ENCODE data around the gene IFNK.

Gene IFNK

DNA sequence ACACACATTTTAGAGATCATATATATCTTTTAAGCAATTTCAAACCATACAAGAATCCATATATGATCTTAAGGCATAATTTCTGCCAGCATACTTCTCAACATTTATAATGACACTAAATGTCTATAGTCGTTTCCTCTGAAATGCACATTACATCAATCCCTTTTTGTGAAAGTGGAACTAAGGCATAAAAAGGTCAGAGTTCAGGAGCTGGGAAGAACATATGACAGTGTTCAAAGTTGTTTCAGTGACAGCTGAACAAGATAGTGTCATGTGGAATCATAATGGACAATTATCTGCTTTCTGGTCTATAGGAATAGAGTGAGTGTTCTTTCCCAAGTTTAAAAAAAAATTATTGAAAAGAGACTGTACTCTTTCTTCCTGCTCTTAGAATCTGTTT is 8.0 kb downstream of the IFNK start:
- no peaks in the 10 kb centered on the region for H3K36me3 ChIP-seq (ENCODE audit: insufficient read depth)
- H3K27me3 ChIP-seq (ENCODE audit: insufficient read depth, low read depth) = peaks cover 2% of the 10 kb centered on the region; the same call in 1 of the 2 replicates
- TF ChIP-seq, protein P1, sequence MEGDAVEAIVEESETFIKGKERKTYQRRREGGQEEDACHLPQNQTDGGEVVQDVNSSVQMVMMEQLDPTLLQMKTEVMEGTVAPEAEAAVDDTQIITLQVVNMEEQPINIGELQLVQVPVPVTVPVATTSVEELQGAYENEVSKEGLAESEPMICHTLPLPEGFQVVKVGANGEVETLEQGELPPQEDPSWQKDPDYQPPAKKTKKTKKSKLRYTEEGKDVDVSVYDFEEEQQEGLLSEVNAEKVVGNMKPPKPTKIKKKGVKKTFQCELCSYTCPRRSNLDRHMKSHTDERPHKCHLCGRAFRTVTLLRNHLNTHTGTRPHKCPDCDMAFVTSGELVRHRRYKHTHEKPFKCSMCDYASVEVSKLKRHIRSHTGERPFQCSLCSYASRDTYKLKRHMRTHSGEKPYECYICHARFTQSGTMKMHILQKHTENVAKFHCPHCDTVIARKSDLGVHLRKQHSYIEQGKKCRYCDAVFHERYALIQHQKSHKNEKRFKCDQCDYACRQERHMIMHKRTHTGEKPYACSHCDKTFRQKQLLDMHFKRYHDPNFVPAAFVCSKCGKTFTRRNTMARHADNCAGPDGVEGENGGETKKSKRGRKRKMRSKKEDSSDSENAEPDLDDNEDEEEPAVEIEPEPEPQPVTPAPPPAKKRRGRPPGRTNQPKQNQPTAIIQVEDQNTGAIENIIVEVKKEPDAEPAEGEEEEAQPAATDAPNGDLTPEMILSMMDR (conservative IDR thresholded peaks at IDR 0.05; ENCODE audit: low read depth, low read length) = no peak
- no peak overlapping the region for H3K27ac ChIP-seq
- no peaks in the 10 kb centered on the region for H3K4me1 ChIP-seq (ENCODE audit: low read depth, poor library complexity, severe bottlenecking)
- H3K4me3 ChIP-seq (IDR thresholded peaks at IDR 0.05; ENCODE audit: insufficient read depth, low read depth, low read length) = no peak overlapping the region
- H2AFZ ChIP-seq (ENCODE audit: low read depth) = no peak overlapping the region
- H3K4me2 ChIP-seq = no peak overlapping the region
- H3K9ac ChIP-seq = no peak overlapping the region
- H4K20me1 ChIP-seq (ENCODE audit: insufficient read depth) = no peaks in the 10 kb centered on the region
- no peaks in the 10 kb centered on the region for H3K79me2 ChIP-seq (ENCODE audit: insufficient read depth, low read depth)

DNA sequence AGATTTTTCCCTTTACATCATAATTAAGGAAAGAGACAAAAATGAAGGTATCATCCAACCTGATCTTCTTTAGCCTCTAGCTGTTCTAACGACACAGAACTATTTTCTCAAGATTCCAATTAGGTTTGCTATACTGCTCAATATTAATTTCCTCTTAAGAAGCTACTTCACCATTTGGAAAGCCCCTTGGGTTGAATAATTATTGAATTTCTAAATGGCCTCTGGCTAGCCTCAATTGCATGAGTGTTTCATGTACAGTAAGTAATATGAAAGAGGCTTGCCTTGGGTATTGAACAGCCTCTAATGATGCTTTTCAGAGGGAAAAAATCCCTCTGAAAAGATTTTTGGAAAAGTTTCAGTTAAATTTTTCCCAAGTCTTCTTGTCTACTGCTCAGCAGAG is 9.2 kb downstream of the IFNK start:
- no peak overlapping the region for H3K4me2 ChIP-seq
- no peaks in the 10 kb centered on the region for H4K20me1 ChIP-seq (ENCODE audit: insufficient read depth)
- H3K4me1 ChIP-seq (ENCODE audit: low read depth, poor library complexity, severe bottlenecking) = no peaks in the 10 kb centered on the region
- no peak overlapping the region for H3K4me3 ChIP-seq (IDR thresholded peaks at IDR 0.05; ENCODE audit: insufficient read depth, low read depth, low read length)
- no peaks in the 10 kb centered on the region; the same call in 1 of the 2 replicates for H3K27me3 ChIP-seq (ENCODE audit: insufficient read depth, low read depth)
- no peaks in the 10 kb centered on the region for H3K79me2 ChIP-seq (ENCODE audit: insufficient read depth, low read depth)
- TF ChIP-seq, protein P1 (conservative IDR thresholded peaks at IDR 0.05; ENCODE audit: low read depth, low read length) = no peak
- no peak overlapping the region for H2AFZ ChIP-seq (ENCODE audit: low read depth)
- H3K36me3 ChIP-seq (ENCODE audit: insufficient read depth) = no peaks in the 10 kb centered on the region
- no peak overlapping the region for H3K9ac ChIP-seq
- H3K27ac ChIP-seq = no peak overlapping the region

DNA sequence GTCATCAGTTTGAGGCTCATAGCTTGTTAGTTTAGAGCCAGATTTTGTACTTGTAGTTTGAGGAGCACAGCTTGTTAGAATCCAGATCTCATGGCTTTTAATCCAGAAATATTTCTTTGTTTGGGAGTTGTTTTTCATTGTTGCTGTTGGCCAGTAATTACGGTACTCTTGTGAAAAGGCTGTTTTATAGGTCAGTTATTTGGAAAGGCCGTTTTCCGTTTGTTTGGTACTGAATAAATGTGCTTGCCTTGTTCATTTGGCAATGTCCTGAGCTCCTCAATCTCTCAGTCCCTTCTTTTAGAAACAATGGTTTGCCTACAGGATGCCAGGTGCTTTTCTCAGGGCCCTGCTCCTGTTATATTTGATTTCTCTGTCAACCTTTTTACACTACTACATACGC is 10.0 kb downstream of the IFNK start:
- Histone ChIP-seq H2AFZ (ENCODE audit: low read depth) (no peak overlapping the region), H3K36me3 (ENCODE audit: insufficient read depth) (no peaks in the 10 kb centered on the region), H3K27me3 (ENCODE audit: insufficient read depth, low read depth) (no peaks in the 10 kb centered on the region), H3K9ac (no peak overlapping the region), H3K4me1 (ENCODE audit: low read depth, poor library complexity, severe bottlenecking) (peaks cover 7% of the 10 kb centered on the region), H3K79me2 (ENCODE audit: insufficient read depth, low read depth) (no peaks in the 10 kb centered on the region), H3K4me2 (no peak overlapping the region), H4K20me1 (ENCODE audit: insufficient read depth) (no peaks in the 10 kb centered on the region), H3K27ac (no peak overlapping the region), H3K4me3 (IDR thresholded peaks at IDR 0.05; ENCODE audit: insufficient read depth, low read depth, low read length) (no peak overlapping the region)
- TF ChIP-seq, protein P1 (conservative IDR thresholded peaks at IDR 0.05; ENCODE audit: low read depth, low read length) = no peak

DNA sequence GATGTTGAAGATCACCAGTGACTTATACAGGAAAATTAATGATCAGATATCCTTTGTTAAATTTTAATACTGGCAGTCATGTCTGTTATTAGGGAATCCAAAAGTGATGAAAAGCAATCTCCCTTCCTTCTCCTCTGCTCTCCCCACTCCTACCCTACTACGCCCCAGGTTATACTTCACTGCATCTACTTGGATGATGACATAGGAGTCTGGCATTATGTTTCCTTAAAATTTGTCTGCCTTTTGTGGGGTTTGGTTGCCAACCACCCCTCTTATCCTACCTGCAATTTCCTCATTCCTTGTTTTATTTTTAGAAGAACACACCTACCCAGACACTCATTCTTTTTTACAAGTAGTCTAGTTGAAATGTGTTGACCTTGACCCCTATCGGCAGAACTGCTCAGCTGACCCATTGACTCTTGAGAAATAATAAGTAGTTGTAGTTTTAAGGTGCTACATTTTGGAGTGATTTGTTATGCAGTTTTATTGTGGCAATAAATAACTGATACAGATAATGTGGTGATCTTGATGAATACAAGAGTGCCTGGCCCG is 10.6 kb downstream of the IFNK start:
- Histone ChIP-seq H3K9ac (no peak overlapping the region), H3K4me3 (IDR thresholded peaks at IDR 0.05; ENCODE audit: insufficient read depth, low read depth, low read length) (no peak overlapping the region), H2AFZ (ENCODE audit: low read depth) (no peak overlapping the region), H3K27ac (no peak overlapping the region), H3K36me3 (ENCODE audit: insufficient read depth) (no peaks in the 10 kb centered on the region), H3K4me2 (no peak overlapping the region), H3K27me3 (ENCODE audit: insufficient read depth, low read depth) (no peaks in the 10 kb centered on the region), H3K79me2 (ENCODE audit: insufficient read depth, low read depth) (no peaks in the 10 kb centered on the region), H3K4me1 (ENCODE audit: low read depth, poor library complexity, severe bottlenecking) (peaks cover 7% of the 10 kb centered on the region), H4K20me1 (ENCODE audit: insufficient read depth) (no peaks in the 10 kb centered on the region)
- TF ChIP-seq, protein P1 (conservative IDR thresholded peaks at IDR 0.05; ENCODE audit: low read depth, low read length) = no peak
